Activated CD8-positive, alpha-beta memory T cell treated with anti-CD3 and anti-CD28 coated beads, Interleukin-2, amount 50 U/mL, for 1 hour (primary cell): ENCODE results near the gene SPATA7.

Experiments
- DNase-seq: peaks from one replicate; pipeline ENCODE4 v3.0.0-alpha.2; 2020; ENCODE audit errors: extremely low read depth

The SPATA7 gene

GRCh38 chr14:88482524-88482923 lies 97.1 kb downstream of the SPATA7 start:
- no peak for DNase-seq
